Renal pelvis (tissue), 4 donors: ENCODE data around the gene S100A16. TPM values are rescaled to one million over a fixed set of nuclear protein-coding genes. Genes with fewer than 3 reads are reported as not detected.
"Not testable (repeated sequence)": the region's sequence is repeated elsewhere in the genome, so short reads cannot be mapped to it uniquely, and the experiment has no call there.

Source experiments
- DNase-seq: peaks from one replicate; pipeline ENCODE4 v3.0.0-alpha.2; 2013
- polyA plus RNA-seq, 3 donors: library from polyadenylated mRNA; unstranded; fragments of 120-200 nt; gene quantifications; one replicate each; pipeline ENCODE4 v1.2.1, GENCODE V29; 2013; ENCODE audit not compliant: insufficient read length in 3 of 3

S100A16 gene
- polyA plus RNA-seq, 3 donors: 108 to 123 (median 116) TPM

- DNase-seq: no peak
These were observed 45.1 kb downstream of the S100A16 start for GRCh38 chr1:153567621-153568366.

- DNase-seq: peak; percentile 72
These were observed 46.2 kb downstream of the S100A16 start for GRCh38 chr1:153566414-153567371.

- DNase-seq: no peak
These were observed 47.2 kb downstream of the S100A16 start, which contains the start of gene S100A2 for GRCh38 chr1:153565529-153566374. Gene S100A2 (minus strand): TSS chr1:153565844. CDS start chr1:153563877, 1,967 bp downstream.

- no peak for DNase-seq
These were observed 48.9 kb downstream of the S100A16 start for GRCh38 chr1:153563991-153564390.

- peak; percentile 72 for DNase-seq
These were observed 49.4 kb downstream of the S100A16 start for GRCh38 chr1:153563483-153563901.

GRCh38 chr1:153562021-153562420, 50.9 kb downstream of the S100A16 start:
- DNase-seq: not testable (repeated sequence)

GRCh38 chr1:153561466-153561985, 51.4 kb downstream of the S100A16 start:
- no peak for DNase-seq

GRCh38 chr1:153560771-153561465, 52.0 kb downstream of the S100A16 start:
- no peak for DNase-seq

- DNase-seq: no peak
These were observed 52.7 kb downstream of the S100A16 start for GRCh38 chr1:153560241-153560640.

GRCh38 chr1:153557877-153558276, 55.1 kb downstream of the S100A16 start:
- no peak for DNase-seq

Other genes starting within 250 kb of the S100A16 start
- gene S100A12, start 237.5 kb downstream of the S100A16 start, polyA plus RNA-seq: 1 to 10 TPM; 1.1 to 2.5 (median 1.6) TPM
- 10 to 100 TPM in 2 of 3 donors, 1 to 10 TPM in 1; 5.3 to 17.8 (median 14.4) TPM for gene S100A8, start 222.1 kb downstream of the S100A16 start, polyA plus RNA-seq
- gene S100A7A, start 196.6 kb downstream of the S100A16 start, polyA plus RNA-seq: not detected
- under 1 TPM in 1 of 3 donors, not detected in 2; 0.98 TPM for gene S100A7, start 152.5 kb downstream of the S100A16 start, polyA plus RNA-seq
- 100 to 1,000 TPM; 208 to 240 (median 221) TPM for gene S100A6, start 77.1 kb downstream of the S100A16 start, polyA plus RNA-seq
- gene S100A5, start 72.2 kb downstream of the S100A16 start, polyA plus RNA-seq: 1 to 10 TPM; 1.1 to 1.4 (median 1.2) TPM
- gene S100A4, start 67.3 kb downstream of the S100A16 start, polyA plus RNA-seq: 10 to 100 TPM; 31.7 to 34.9 (median 31.7) TPM
- under 1 TPM in 1 of 3 donors, not detected in 2; 0.19 TPM for gene S100A3, start 63.9 kb downstream of the S100A16 start, polyA plus RNA-seq
- 1 to 10 TPM; 5.8 to 7.9 (median 6.8) TPM for gene S100A2, start 47.3 kb downstream of the S100A16 start, polyA plus RNA-seq
- gene S100A14, start 3.2 kb upstream of the S100A16 start, polyA plus RNA-seq: 10 to 100 TPM; 17.2 to 19.6 (median 18.9) TPM
- 100 to 1,000 TPM; 164 to 188 (median 168) TPM for gene S100A13, start 14.4 kb upstream of the S100A16 start, polyA plus RNA-seq
- 10 to 100 TPM; 21.0 to 29.1 (median 26.7) TPM for gene S100A1, start 15.3 kb upstream of the S100A16 start, polyA plus RNA-seq
- 100 to 1,000 TPM; 118 to 155 (median 145) TPM for gene CHTOP, start 20.9 kb upstream of the S100A16 start, polyA plus RNA-seq
- 10 to 100 TPM; 55.1 to 57.5 (median 56.7) TPM for gene SNAPIN, start 45.6 kb upstream of the S100A16 start, polyA plus RNA-seq
- 100 to 1,000 TPM; 263 to 318 (median 292) TPM for gene ILF2, start 57.9 kb upstream of the S100A16 start, polyA plus RNA-seq
- gene NPR1, start 65.6 kb upstream of the S100A16 start, polyA plus RNA-seq: 10 to 100 TPM; 72.5 to 77.7 (median 76.0) TPM
- 100 to 1,000 TPM; 103 to 160 (median 134) TPM for gene INTS3, start 114.9 kb upstream of the S100A16 start, polyA plus RNA-seq
- 10 to 100 TPM; 36.4 to 44.4 (median 40.0) TPM for gene SLC27A3, start 162.3 kb upstream of the S100A16 start, polyA plus RNA-seq